ENCODE measurements around the gene ANKRD31. TPM values are rescaled to one million over a fixed set of nuclear protein-coding genes. Genes with fewer than 3 reads are reported as not detected.
"Not testable (repeated sequence)": the region's sequence is repeated elsewhere in the genome, so short reads cannot be mapped to it uniquely, and the experiment has no call there.

ANKRD31 gene
- polyA plus RNA-seq, 1 donor, result 0.21 TPM

DNA sequence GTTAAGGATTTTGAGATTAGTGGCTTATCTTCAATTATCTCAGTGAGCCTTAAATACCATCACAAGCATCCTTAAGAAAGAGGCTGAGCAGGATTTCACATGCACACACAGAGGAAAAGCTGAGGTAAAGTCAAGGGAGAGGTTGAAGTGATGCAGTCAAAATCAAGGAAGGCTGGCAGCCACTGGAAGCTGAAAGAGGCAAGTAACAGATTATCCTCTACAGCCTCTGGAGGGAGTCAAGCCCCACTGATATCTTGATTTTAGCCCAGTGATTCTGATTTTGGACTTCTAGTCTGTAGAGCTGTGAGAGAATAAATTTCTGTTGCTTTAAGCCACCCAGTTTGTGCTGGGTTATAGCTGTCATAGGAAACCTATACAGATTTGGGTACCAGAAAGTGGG lies 80.1 kb downstream of the ANKRD31 start:
- DNase-seq, result no peak
- Histone ChIP-seq H3K27ac (ENCODE audit: low read length) (no peak overlapping the region), H3K27me3 (ENCODE audit: control insufficient read depth, insufficient read depth, low read length) (no peaks in the 10 kb centered on the region)

DNA sequence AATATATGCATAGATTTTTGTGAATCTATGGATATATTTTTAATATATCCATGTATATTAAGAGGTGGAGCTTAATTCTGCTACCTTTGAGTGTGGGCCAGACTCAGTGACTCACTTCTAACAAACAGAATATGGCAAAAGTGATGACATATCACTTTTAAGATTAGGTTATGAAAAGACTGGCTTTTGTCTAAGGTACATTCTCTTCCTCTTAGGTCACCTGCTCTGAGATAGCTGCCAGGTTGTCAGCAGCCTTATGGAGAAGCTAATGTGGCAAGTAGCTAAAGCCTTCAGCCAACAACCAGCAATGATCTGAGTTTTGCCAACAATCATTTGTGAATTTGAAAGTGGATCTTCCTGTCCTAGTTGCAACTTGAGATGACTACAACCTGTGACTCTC lies 83.8 kb downstream of the ANKRD31 start:
- peak in 1 of 2 donors; percentile 17 for DNase-seq
- H3K36me3 ChIP-seq (ENCODE audit: control insufficient read depth, insufficient read depth, low read length), result no peaks in the 10 kb centered on the region
- H3K27ac ChIP-seq (ENCODE audit: low read length), result no peak overlapping the region
- no peak overlapping the region for H3K4me3 ChIP-seq (ENCODE audit: low read length)
- H3K27me3 ChIP-seq (ENCODE audit: control insufficient read depth, insufficient read depth, low read length), result no peaks in the 10 kb centered on the region
- H3K9me3 ChIP-seq (ENCODE audit: control insufficient read depth, low read depth, low read length), result no peaks in the 10 kb centered on the region
- no peaks in the 10 kb centered on the region for H3K4me1 ChIP-seq (ENCODE audit: control insufficient read depth, insufficient read depth, low read length)

More for the DNA sequence above, 80.1 kb downstream of the ANKRD31 start:
- Histone ChIP-seq H3K9me3 (ENCODE audit: control insufficient read depth, low read depth, low read length) (peaks cover 16% of the 10 kb centered on the region), H3K4me1 (ENCODE audit: control insufficient read depth, insufficient read depth, low read length) (no peaks in the 10 kb centered on the region), H3K4me3 (ENCODE audit: low read length) (no peak overlapping the region), H3K36me3 (ENCODE audit: control insufficient read depth, insufficient read depth, low read length) (no peaks in the 10 kb centered on the region)

DNA sequence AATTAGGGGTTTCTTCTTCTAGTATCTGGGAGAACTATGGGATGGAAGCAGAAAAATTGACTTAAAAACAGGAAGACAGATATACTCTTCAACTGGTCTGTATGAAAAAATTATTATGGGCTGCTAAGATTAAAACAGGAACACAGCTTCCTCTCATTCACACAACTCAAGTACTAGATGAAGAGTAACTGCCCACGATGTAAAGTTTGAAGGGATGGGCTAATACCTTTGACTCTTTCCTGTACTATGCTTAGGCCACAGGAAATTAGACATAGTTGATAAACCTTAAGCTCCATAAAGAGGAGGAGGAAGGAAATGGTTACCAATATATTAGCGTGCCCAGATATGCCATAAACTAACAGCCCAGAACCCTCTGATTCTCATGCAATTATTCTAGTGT lies 88.6 kb downstream of the ANKRD31 start:
- DNase-seq, result no peak
- H3K27me3 ChIP-seq (ENCODE audit: control insufficient read depth, insufficient read depth, low read length), result no peaks in the 10 kb centered on the region
- no peaks in the 10 kb centered on the region for H3K4me1 ChIP-seq (ENCODE audit: control insufficient read depth, insufficient read depth, low read length)
- H3K27ac ChIP-seq (ENCODE audit: low read length), result no peak overlapping the region
- no peaks in the 10 kb centered on the region for H3K9me3 ChIP-seq (ENCODE audit: control insufficient read depth, low read depth, low read length)
- no peak overlapping the region for H3K4me3 ChIP-seq (ENCODE audit: low read length)
- WGBS (ENCODE audit: insufficient coverage, low lambda C conversion rate), result 80% methylated on average over 1 of the region's 2 CpGs
- H3K36me3 ChIP-seq (ENCODE audit: control insufficient read depth, insufficient read depth, low read length), result no peaks in the 10 kb centered on the region

DNA sequence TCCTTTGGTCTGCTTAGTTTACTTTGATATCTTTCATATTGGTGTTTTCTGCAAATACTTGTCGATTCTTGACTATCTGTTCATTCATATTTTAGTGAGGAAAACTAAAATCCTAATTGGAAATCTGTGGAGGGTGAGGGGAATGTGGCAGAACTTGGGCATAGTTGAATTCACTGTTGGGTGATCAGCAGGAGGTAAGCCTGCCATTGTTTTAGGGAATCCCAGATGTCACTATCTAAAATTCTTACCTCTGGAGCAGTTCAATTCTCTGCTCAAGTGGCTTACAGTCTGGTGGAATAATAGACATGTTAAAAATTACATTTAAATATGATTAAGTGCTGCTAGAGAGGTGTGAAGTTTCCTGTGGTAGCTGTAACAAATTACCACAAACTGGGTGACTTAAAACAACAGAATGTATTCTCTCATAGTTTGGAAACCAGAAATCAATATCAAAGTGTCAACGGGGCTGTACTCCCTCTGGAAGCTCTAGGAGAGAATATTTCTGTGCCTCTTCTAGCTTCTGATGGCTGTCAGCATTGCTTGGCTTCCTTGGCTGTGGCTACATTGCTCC lies 94.0 kb downstream of the ANKRD31 start:
- H3K4me3 ChIP-seq (ENCODE audit: low read length), result no peak overlapping the region
- H3K27me3 ChIP-seq (ENCODE audit: control insufficient read depth, insufficient read depth, low read length), result no peaks in the 10 kb centered on the region
- H3K4me1 ChIP-seq (ENCODE audit: control insufficient read depth, insufficient read depth, low read length), result no peaks in the 10 kb centered on the region
- no peaks in the 10 kb centered on the region for H3K36me3 ChIP-seq (ENCODE audit: control insufficient read depth, insufficient read depth, low read length)
- DNase-seq, result no peak
- no peaks in the 10 kb centered on the region for H3K9me3 ChIP-seq (ENCODE audit: control insufficient read depth, low read depth, low read length)
- no peak overlapping the region for H3K27ac ChIP-seq (ENCODE audit: low read length)
- WGBS (ENCODE audit: insufficient coverage, low lambda C conversion rate), result 80% methylated on average over 1 of the region's 2 CpGs

DNA sequence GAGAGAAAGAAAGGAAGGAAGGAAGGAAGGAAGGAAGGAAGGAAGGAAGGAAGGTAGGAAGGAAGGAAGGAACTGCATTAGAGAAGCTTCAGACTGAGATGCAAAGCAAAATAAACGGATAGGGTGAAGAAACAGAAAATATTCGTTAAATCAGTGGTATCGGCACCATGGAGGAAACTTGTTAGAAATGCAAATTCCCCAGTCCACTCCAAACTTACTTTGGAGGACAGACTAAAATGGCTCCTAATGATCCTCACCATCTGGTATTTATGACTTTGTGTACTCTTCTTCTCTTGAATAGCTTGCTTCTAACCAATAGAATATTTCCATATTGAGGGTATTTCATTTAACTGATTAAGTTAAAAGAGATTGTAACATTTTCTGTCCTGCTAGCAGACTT lies 96.4 kb downstream of the ANKRD31 start:
- no CpG with 5 or more reads among the region's 3 CpGs for WGBS (ENCODE audit: insufficient coverage, low lambda C conversion rate)
- no peaks in the 10 kb centered on the region for H3K9me3 ChIP-seq (ENCODE audit: control insufficient read depth, low read depth, low read length)
- no peaks in the 10 kb centered on the region for H3K27me3 ChIP-seq (ENCODE audit: control insufficient read depth, insufficient read depth, low read length)
- H3K4me3 ChIP-seq (ENCODE audit: low read length), result no peak overlapping the region
- no peak overlapping the region for H3K27ac ChIP-seq (ENCODE audit: low read length)
- no peak for DNase-seq
- H3K36me3 ChIP-seq (ENCODE audit: control insufficient read depth, insufficient read depth, low read length), result no peaks in the 10 kb centered on the region
- H3K4me1 ChIP-seq (ENCODE audit: control insufficient read depth, insufficient read depth, low read length), result no peaks in the 10 kb centered on the region

DNA sequence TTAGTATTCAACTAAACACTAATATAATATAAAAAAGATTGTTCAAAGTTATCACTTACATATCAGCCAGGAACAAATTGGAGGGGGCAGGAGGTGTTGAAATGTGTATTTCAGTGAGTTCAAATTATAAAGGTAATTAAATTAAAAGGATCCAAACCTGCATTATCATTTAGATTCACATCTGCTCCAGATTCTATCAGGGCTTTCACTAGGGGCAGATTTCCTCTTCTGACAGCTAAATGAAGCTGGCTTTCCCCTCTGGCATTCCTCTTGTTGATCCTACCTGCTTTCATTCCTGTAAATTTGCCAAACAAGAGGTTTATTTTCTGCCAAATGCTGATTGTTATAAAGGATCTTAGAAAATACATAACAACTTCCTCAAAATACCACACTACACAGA lies 98.0 kb downstream of the ANKRD31 start:
- Histone ChIP-seq H3K27me3 (ENCODE audit: control insufficient read depth, insufficient read depth, low read length) (no peaks in the 10 kb centered on the region), H3K27ac (ENCODE audit: low read length) (no peak overlapping the region), H3K36me3 (ENCODE audit: control insufficient read depth, insufficient read depth, low read length) (no peaks in the 10 kb centered on the region), H3K9me3 (ENCODE audit: control insufficient read depth, low read depth, low read length) (no peaks in the 10 kb centered on the region), H3K4me1 (ENCODE audit: control insufficient read depth, insufficient read depth, low read length) (no peaks in the 10 kb centered on the region), H3K4me3 (ENCODE audit: low read length) (no peak overlapping the region)
- no peak for DNase-seq

DNA sequence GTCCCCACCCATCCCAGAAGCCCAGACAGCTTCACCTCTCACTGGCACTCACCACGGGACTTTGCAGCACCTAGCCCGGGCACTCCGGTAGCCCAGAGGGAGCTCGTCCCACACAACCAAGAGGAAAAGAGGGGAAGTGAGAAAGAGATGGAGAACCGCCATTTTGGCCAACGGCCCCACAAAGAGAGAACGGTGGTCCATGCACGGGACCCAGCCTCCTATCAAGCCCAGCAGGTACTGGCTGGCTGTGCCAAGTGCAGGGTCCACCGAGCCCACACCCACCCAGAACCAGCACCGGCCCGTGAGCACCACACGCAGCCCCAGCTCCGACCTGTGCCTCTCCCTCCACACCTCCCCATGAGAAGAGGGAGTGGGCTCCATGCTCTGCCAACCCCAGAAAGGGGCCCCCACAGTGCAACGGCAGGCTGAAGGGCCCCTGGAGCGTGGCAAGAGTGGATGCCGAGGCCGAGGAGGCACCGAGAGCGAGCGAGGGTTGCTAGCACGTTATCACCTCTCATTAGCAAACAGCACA lies 105.8 kb downstream of the ANKRD31 start:
- H3K9me3 ChIP-seq (ENCODE audit: control insufficient read depth, low read depth, low read length), result peaks cover 8% of the 10 kb centered on the region
- no peak overlapping the region for H3K4me3 ChIP-seq (ENCODE audit: low read length)
- no peaks in the 10 kb centered on the region for H3K36me3 ChIP-seq (ENCODE audit: control insufficient read depth, insufficient read depth, low read length)
- no peak overlapping the region for H3K27ac ChIP-seq (ENCODE audit: low read length)
- no CpG with 5 or more reads among the region's 21 CpGs for WGBS (ENCODE audit: insufficient coverage, low lambda C conversion rate)
- no peaks in the 10 kb centered on the region for H3K4me1 ChIP-seq (ENCODE audit: control insufficient read depth, insufficient read depth, low read length)
- DNase-seq, result no peak
- no peaks in the 10 kb centered on the region for H3K27me3 ChIP-seq (ENCODE audit: control insufficient read depth, insufficient read depth, low read length)

DNA sequence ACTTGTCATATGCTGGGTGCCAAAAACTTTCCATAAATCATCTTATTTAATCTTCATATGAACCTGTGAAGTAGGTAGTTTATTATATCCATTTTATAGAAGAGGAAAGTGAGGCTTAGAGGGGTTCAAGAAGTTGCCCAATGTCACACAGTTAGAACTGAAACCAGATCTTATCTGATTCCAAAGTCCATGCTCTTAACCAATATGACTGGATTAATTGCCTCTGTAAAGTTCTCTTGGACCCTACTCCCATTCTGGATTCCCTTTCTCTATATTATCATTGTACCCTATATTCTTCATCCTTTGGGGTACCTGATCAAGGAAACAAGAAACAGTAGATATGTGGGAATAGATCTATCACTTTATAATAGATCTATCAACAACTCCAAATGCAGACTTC lies 119.8 kb downstream of the ANKRD31 start:
- no peaks in the 10 kb centered on the region for H3K9me3 ChIP-seq (ENCODE audit: control insufficient read depth, low read depth, low read length)
- H3K27me3 ChIP-seq (ENCODE audit: control insufficient read depth, insufficient read depth, low read length), result no peaks in the 10 kb centered on the region
- H3K27ac ChIP-seq (ENCODE audit: low read length), result peak overlapping the region; percentile 3
- H3K36me3 ChIP-seq (ENCODE audit: control insufficient read depth, insufficient read depth, low read length), result no peaks in the 10 kb centered on the region
- no peaks in the 10 kb centered on the region for H3K4me1 ChIP-seq (ENCODE audit: control insufficient read depth, insufficient read depth, low read length)
- H3K4me3 ChIP-seq (ENCODE audit: low read length), result no peak overlapping the region
- DNase-seq, result peak; percentile 35 to 72

DNA sequence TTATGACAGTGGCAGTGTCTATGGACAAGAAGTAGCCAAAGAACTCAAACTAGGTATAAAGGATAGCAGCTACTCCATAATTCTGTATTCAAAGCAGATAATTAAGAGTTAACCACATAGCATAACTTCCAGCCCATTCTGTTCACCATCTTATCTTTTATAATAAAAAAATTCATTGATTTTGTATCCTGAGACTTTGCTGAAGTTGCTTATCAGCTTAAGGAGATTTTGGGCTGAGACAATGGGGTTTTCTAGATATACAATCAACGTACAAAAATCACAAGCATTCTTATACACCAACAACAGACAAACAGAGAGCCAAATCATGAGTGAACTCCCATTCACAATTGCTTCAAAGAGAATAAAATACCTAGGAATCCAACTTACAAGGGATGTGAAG lies 122.4 kb downstream of the ANKRD31 start:
- not testable (repeated sequence) for H3K9me3 ChIP-seq (ENCODE audit: control insufficient read depth, low read depth, low read length); H3K27me3 ChIP-seq (ENCODE audit: control insufficient read depth, insufficient read depth, low read length); H3K4me1 ChIP-seq (ENCODE audit: control insufficient read depth, insufficient read depth, low read length); H3K4me3 ChIP-seq (ENCODE audit: low read length); DNase-seq; H3K36me3 ChIP-seq (ENCODE audit: control insufficient read depth, insufficient read depth, low read length); H3K27ac ChIP-seq (ENCODE audit: low read length)
- WGBS (ENCODE audit: insufficient coverage, low lambda C conversion rate), result no CpG with 5 or more reads among the region's 1 CpG

DNA sequence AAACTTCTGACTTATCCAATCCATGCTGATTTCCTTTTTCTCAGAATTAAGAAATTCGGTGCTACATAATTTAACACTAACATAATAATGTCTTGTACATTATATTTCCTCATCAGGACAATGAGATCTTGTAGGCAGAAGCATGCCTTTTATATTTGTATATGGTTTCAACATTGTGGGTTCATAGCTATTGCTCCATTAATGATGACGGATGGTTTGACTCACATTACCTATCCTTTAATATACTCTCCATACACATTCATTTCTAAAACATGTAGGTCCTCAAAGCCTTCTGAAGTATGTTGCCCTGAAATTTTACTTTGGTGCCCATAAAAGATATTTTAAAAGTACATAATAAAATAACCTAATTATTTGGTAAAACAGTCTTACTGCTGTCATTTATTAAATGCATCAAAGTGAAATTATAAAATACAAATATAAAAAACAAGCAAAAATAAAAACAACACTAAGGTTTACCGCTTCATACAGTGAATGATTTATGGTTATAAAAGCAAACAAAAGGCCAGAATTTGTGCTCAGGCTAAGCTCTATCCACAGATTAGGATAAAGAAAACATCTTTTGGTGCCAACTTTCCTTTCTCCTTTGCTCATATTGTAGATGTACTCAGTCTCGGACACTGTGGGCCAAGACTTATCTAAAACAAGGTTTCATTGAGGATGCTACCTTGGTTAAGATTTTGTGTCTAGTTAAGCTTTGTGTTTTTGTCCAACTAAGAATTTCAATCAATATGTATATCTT lies 123.1 kb downstream of the ANKRD31 start:
- Histone ChIP-seq H3K4me1 (ENCODE audit: control insufficient read depth, insufficient read depth, low read length) (no peaks in the 10 kb centered on the region), H3K9me3 (ENCODE audit: control insufficient read depth, low read depth, low read length) (no peaks in the 10 kb centered on the region)
- 100% methylated on average over 1 of the region's 4 CpGs for WGBS (ENCODE audit: insufficient coverage, low lambda C conversion rate)

More for the DNA sequence above, 123.1 kb downstream of the ANKRD31 start:
- DNase-seq, result no peak
- no peaks in the 10 kb centered on the region for H3K27me3 ChIP-seq (ENCODE audit: control insufficient read depth, insufficient read depth, low read length)
- H3K27ac ChIP-seq (ENCODE audit: low read length), result no peak overlapping the region
- H3K4me3 ChIP-seq (ENCODE audit: low read length), result no peak overlapping the region
- no peaks in the 10 kb centered on the region for H3K36me3 ChIP-seq (ENCODE audit: control insufficient read depth, insufficient read depth, low read length)
